GM19468 (cell line): ENCODE measurements around the gene MAP2K4.
A peak's percentile ranks its signal among the peaks of the same experiment; 100 is the strongest.

Source experiments
- ATAC-seq: cut with Tn5 transposase; IDR thresholded peaks from one replicate; pipeline ENCODE4 v1.9.1; 2021; ENCODE audit warnings: mild to moderate bottlenecking, moderate library complexity, moderate number of reproducible peaks; ENCODE audit not compliant: unreplicated experiment; ENCODE audit errors: extremely low read depth

The MAP2K4 gene

GRCh38 chr17:12085076-12085949 lies 64.6 kb downstream of the MAP2K4 start:
- ATAC-seq = no peak

- no peak for ATAC-seq
Observed at GRCh38 chr17:12088035-12088434, 67.4 kb downstream of the MAP2K4 start.

GRCh38 chr17:12089809-12090384 lies 69.2 kb downstream of the MAP2K4 start:
- ATAC-seq = no peak

- ATAC-seq = no peak
Observed at GRCh38 chr17:12094336-12094735, 73.7 kb downstream of the MAP2K4 start.

- no peak for ATAC-seq
Observed at GRCh38 chr17:12095522-12095921, 74.8 kb downstream of the MAP2K4 start.

GRCh38 chr17:12097326-12097725 lies 76.6 kb downstream of the MAP2K4 start:
- no peak for ATAC-seq

GRCh38 chr17:12098568-12098967 lies 77.9 kb downstream of the MAP2K4 start:
- peak; percentile 92 for ATAC-seq

GRCh38 chr17:12099412-12099811 lies 78.7 kb downstream of the MAP2K4 start:
- no peak for ATAC-seq

- no peak for ATAC-seq
Observed at GRCh38 chr17:12104831-12105230, 84.2 kb downstream of the MAP2K4 start.

- ATAC-seq = no peak
Observed at GRCh38 chr17:12107905-12108304, 87.2 kb downstream of the MAP2K4 start.

- ATAC-seq = no peak
Observed at GRCh38 chr17:12110906-12111305, 90.2 kb downstream of the MAP2K4 start.

GRCh38 chr17:12113156-12113555 lies 92.5 kb downstream of the MAP2K4 start:
- no peak for ATAC-seq

GRCh38 chr17:12114686-12115418 lies 94.2 kb downstream of the MAP2K4 start:
- ATAC-seq = no peak

GRCh38 chr17:12116143-12116542 lies 95.5 kb downstream of the MAP2K4 start:
- no peak for ATAC-seq

GRCh38 chr17:12118617-12119016 lies 97.9 kb downstream of the MAP2K4 start:
- no peak for ATAC-seq

GRCh38 chr17:12122075-12122474 lies 101.4 kb downstream of the MAP2K4 start:
- ATAC-seq = no peak

- no peak for ATAC-seq
Observed at GRCh38 chr17:12127177-12127576, 106.5 kb downstream of the MAP2K4 start.

- ATAC-seq = no peak
Observed at GRCh38 chr17:12127667-12128066, 107.0 kb downstream of the MAP2K4 start.

GRCh38 chr17:12128946-12129345 lies 108.3 kb downstream of the MAP2K4 start:
- no peak for ATAC-seq

GRCh38 chr17:12133183-12133582 lies 112.5 kb downstream of the MAP2K4 start:
- ATAC-seq = no peak

GRCh38 chr17:12134101-12134500 lies 113.4 kb downstream of the MAP2K4 start:
- ATAC-seq = no peak
